Nucleus accumbens (tissue), 56 donors: ENCODE results near the gene RAB44.
"Not testable (repeated sequence)": the region's sequence is repeated elsewhere in the genome, so short reads cannot be mapped to it uniquely, and the experiment has no call there.

Experiments
- DNase-seq, 56 donors: peaks; one replicate each; lab custom pipeline; 2025; lab: John Stamatoyannopoulos, UW

The RAB44 gene

GRCh38 chr6:36697481-36697903 lies at the start of gene RAB44:
RAB44 (plus strand) TSS chr6:36697826; CDS start chr6:36704236, 6,410 bp downstream.
- no peak for DNase-seq

- DNase-seq = no peak
Measured at GRCh38 chr6:36649086-36649485, 48.5 kb upstream of the RAB44 start.

- no peak for DNase-seq
Measured at GRCh38 chr6:36649701-36650484, 47.7 kb upstream of the RAB44 start.

- DNase-seq = no peak
Measured at GRCh38 chr6:36650848-36651478, 46.7 kb upstream of the RAB44 start.

- DNase-seq = no peak
Measured at GRCh38 chr6:36651659-36652379, 45.8 kb upstream of the RAB44 start.

- not testable (repeated sequence) for DNase-seq
Measured at GRCh38 chr6:36654469-36654868, 43.2 kb upstream of the RAB44 start.

- no peak for DNase-seq
Measured at GRCh38 chr6:36655085-36655724, 42.4 kb upstream of the RAB44 start.

GRCh38 chr6:36656441-36656840 lies 41.2 kb upstream of the RAB44 start:
- no peak for DNase-seq

GRCh38 chr6:36657271-36657670 lies 40.4 kb upstream of the RAB44 start:
- DNase-seq = no peak

GRCh38 chr6:36657942-36658544 lies 39.6 kb upstream of the RAB44 start:
- peak in 7 of 56 donors; percentile 8 to 42 (median 40) for DNase-seq

GRCh38 chr6:36659271-36659670 lies 38.4 kb upstream of the RAB44 start:
- no peak for DNase-seq

GRCh38 chr6:36660771-36661471 lies 36.7 kb upstream of the RAB44 start:
- peak in 14 of 56 donors; percentile 4 to 57 (median 20) for DNase-seq

GRCh38 chr6:36662380-36662779 lies 35.2 kb upstream of the RAB44 start:
- DNase-seq = no peak

GRCh38 chr6:36662827-36663256 lies 34.8 kb upstream of the RAB44 start:
- DNase-seq = no peak

- DNase-seq = no peak
Measured at GRCh38 chr6:36663504-36664446, 33.9 kb upstream of the RAB44 start.

- no peak for DNase-seq
Measured at GRCh38 chr6:36665180-36665579, 32.4 kb upstream of the RAB44 start.

- no peak for DNase-seq
Measured at GRCh38 chr6:36666287-36666686, 31.3 kb upstream of the RAB44 start.

- peak in 49 of 56 donors; percentile 6 to 81 (median 53) for DNase-seq
Measured at GRCh38 chr6:36666826-36667591, 30.6 kb upstream of the RAB44 start.
